ENCODE results near the gene ATP8A1.
"Not testable (repeated sequence)": the region's sequence is repeated elsewhere in the genome, so short reads cannot be mapped to it uniquely, and the experiment has no call there.

Gene ATP8A1

GRCh38 chr4:42488554-42488953 is 168.4 kb downstream of the ATP8A1 start:
- Histone ChIP-seq H2AFZ (no peak overlapping the region), H3K36me3 (ENCODE audit: control insufficient read depth, insufficient read depth, low read length) (no peaks in the 10 kb centered on the region), H3K27me3 (ENCODE audit: control insufficient read depth, insufficient read depth, low read length) (no peaks in the 10 kb centered on the region), H3K9ac (no peak overlapping the region), H3K4me2 (ENCODE audit: low read length) (no peak overlapping the region), H3K9me3 (ENCODE audit: control insufficient read depth, low read length) (no peaks in the 10 kb centered on the region), H3K4me3 (ENCODE audit: low read depth, low read length) (no peak overlapping the region), H3K27ac (no peak overlapping the region), H3K4me1 (no peaks in the 10 kb centered on the region), H3K79me2 (no peaks in the 10 kb centered on the region)
- TF ChIP-seq, protein P1, sequence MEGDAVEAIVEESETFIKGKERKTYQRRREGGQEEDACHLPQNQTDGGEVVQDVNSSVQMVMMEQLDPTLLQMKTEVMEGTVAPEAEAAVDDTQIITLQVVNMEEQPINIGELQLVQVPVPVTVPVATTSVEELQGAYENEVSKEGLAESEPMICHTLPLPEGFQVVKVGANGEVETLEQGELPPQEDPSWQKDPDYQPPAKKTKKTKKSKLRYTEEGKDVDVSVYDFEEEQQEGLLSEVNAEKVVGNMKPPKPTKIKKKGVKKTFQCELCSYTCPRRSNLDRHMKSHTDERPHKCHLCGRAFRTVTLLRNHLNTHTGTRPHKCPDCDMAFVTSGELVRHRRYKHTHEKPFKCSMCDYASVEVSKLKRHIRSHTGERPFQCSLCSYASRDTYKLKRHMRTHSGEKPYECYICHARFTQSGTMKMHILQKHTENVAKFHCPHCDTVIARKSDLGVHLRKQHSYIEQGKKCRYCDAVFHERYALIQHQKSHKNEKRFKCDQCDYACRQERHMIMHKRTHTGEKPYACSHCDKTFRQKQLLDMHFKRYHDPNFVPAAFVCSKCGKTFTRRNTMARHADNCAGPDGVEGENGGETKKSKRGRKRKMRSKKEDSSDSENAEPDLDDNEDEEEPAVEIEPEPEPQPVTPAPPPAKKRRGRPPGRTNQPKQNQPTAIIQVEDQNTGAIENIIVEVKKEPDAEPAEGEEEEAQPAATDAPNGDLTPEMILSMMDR (IDR thresholded peaks at IDR 0.05) = no peak

DNA sequence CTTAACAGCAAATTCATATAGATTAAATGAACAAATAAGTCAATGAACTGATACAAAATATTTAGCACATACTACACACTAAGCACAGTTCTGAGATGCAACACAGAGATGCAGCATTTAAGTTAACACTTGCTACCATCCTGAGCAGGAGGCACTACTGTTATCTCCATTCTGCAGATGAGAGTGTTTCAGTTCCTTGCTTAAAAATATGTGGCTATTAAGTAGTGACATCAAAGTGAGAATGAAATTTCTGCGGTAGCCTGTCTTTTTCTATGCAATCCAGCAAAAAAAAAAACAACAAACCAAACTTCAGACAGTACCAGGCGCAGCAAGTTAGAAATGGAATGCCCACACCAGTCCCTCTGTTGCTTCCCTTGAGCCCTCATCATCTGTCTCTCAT is 168.8 kb downstream of the ATP8A1 start:
- TF ChIP-seq, protein P1 (IDR thresholded peaks at IDR 0.05) = no peak
- no peaks in the 10 kb centered on the region for H3K9me3 ChIP-seq (ENCODE audit: control insufficient read depth, low read length)
- no peaks in the 10 kb centered on the region for H3K4me1 ChIP-seq
- no peaks in the 10 kb centered on the region for H3K27me3 ChIP-seq (ENCODE audit: control insufficient read depth, insufficient read depth, low read length)
- no peaks in the 10 kb centered on the region for H3K79me2 ChIP-seq
- H3K27ac ChIP-seq = no peak overlapping the region
- no peak overlapping the region for H2AFZ ChIP-seq
- no peak overlapping the region for H3K4me2 ChIP-seq (ENCODE audit: low read length)
- H3K9ac ChIP-seq = no peak overlapping the region
- no peak overlapping the region for H3K4me3 ChIP-seq (ENCODE audit: low read depth, low read length)
- no peaks in the 10 kb centered on the region for H3K36me3 ChIP-seq (ENCODE audit: control insufficient read depth, insufficient read depth, low read length)

GRCh38 chr4:42487230-42487629 is 169.7 kb downstream of the ATP8A1 start:
- H3K9ac ChIP-seq = no peak overlapping the region
- no peaks in the 10 kb centered on the region for H3K27me3 ChIP-seq (ENCODE audit: control insufficient read depth, insufficient read depth, low read length)
- no peaks in the 10 kb centered on the region for H3K36me3 ChIP-seq (ENCODE audit: control insufficient read depth, insufficient read depth, low read length)
- no peaks in the 10 kb centered on the region for H3K79me2 ChIP-seq
- H2AFZ ChIP-seq = no peak overlapping the region
- H3K4me1 ChIP-seq = no peaks in the 10 kb centered on the region
- H3K4me2 ChIP-seq (ENCODE audit: low read length) = no peak overlapping the region
- H3K9me3 ChIP-seq (ENCODE audit: control insufficient read depth, low read length) = no peaks in the 10 kb centered on the region
- TF ChIP-seq, protein P1 (IDR thresholded peaks at IDR 0.05) = no peak
- H3K4me3 ChIP-seq (ENCODE audit: low read depth, low read length) = no peak overlapping the region
- no peak overlapping the region for H3K27ac ChIP-seq

DNA sequence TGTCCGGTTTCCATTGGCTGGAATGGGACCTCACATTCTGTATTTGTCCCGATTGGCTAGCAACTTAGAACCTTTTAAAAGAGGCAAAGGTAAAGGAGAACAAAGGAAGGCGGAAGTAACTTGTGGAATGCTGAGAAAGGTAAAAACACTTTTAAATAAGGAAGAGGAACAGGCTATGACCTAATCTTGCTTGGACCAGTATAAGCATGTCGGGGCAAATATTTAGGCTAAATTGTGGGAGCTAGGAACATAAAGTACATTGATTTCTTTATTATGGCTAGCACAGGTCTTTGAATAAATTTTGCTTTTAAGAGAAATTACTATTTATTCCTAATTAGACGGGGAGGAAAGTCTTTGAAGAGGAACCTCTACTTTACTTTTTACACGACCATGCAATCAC is 170.7 kb downstream of the ATP8A1 start:
- H3K79me2 ChIP-seq; H3K27ac ChIP-seq; H2AFZ ChIP-seq; H3K9ac ChIP-seq; H3K4me2 ChIP-seq (ENCODE audit: low read length); H3K4me1 ChIP-seq; H3K36me3 ChIP-seq (ENCODE audit: control insufficient read depth, insufficient read depth, low read length); H3K9me3 ChIP-seq (ENCODE audit: control insufficient read depth, low read length); H3K4me3 ChIP-seq (ENCODE audit: low read depth, low read length); H3K27me3 ChIP-seq (ENCODE audit: control insufficient read depth, insufficient read depth, low read length): not testable (repeated sequence)

DNA sequence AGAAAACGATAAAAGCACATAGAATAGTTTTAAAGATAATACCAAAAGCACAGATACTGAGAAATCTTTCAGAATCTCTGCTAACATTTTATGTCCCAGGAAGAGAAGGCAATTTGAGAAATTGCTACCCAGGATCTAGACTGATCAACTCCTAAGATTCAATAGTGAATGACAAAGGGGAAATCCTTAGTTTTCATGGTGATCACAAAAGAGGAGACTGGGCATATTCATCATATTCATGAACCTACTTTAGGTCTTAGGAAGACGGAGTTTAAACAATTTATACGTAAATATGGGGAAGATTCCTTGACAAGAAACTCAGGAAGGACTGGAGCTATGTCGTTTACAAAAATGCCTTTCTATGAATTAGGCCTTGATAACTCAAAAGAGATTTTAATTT is 172.3 kb downstream of the ATP8A1 start:
- Histone ChIP-seq H2AFZ (no peak overlapping the region), H3K36me3 (ENCODE audit: control insufficient read depth, insufficient read depth, low read length) (no peaks in the 10 kb centered on the region), H3K79me2 (no peaks in the 10 kb centered on the region), H3K27me3 (ENCODE audit: control insufficient read depth, insufficient read depth, low read length) (no peaks in the 10 kb centered on the region), H3K4me1 (no peaks in the 10 kb centered on the region), H3K4me2 (ENCODE audit: low read length) (no peak overlapping the region), H3K4me3 (ENCODE audit: low read depth, low read length) (no peak overlapping the region), H3K9me3 (ENCODE audit: control insufficient read depth, low read length) (no peaks in the 10 kb centered on the region), H3K9ac (no peak overlapping the region), H3K27ac (no peak overlapping the region)
- TF ChIP-seq, protein P1 (IDR thresholded peaks at IDR 0.05) = no peak

All from parathyroid adenoma (tissue), 2 donors.